ENCODE data around the gene PDCD1LG2.
"Not testable (repeated sequence)": the region's sequence is repeated elsewhere in the genome, so short reads cannot be mapped to it uniquely, and the experiment has no call there.

PDCD1LG2 gene

GRCh38 chr9:5569891-5570290, 59.6 kb downstream of the PDCD1LG2 start:
- DNase-seq, result no peak

- no peak for DNase-seq
Observed at GRCh38 chr9:5571629-5572232, 61.4 kb downstream of the PDCD1LG2 start.

GRCh38 chr9:5574097-5574496, 63.8 kb downstream of the PDCD1LG2 start:
- no peak for DNase-seq

GRCh38 chr9:5575000-5575399, 64.7 kb downstream of the PDCD1LG2 start:
- no peak for DNase-seq

- no peak for DNase-seq
Observed at GRCh38 chr9:5577225-5577624, 66.9 kb downstream of the PDCD1LG2 start.

- no peak for DNase-seq
Observed at GRCh38 chr9:5578018-5578697, 67.8 kb downstream of the PDCD1LG2 start.

GRCh38 chr9:5578698-5579085, 68.4 kb downstream of the PDCD1LG2 start:
- no peak for DNase-seq

- DNase-seq, result no peak
Observed at GRCh38 chr9:5579881-5580280, 69.5 kb downstream of the PDCD1LG2 start.

GRCh38 chr9:5580650-5581049, 70.3 kb downstream of the PDCD1LG2 start:
- no peak for DNase-seq

- DNase-seq, result not testable (repeated sequence)
Observed at GRCh38 chr9:5581706-5582105, 71.4 kb downstream of the PDCD1LG2 start.

- no peak for DNase-seq
Observed at GRCh38 chr9:5582835-5583195, 72.5 kb downstream of the PDCD1LG2 start.

- DNase-seq, result no peak
Observed at GRCh38 chr9:5586391-5586802, 76.1 kb downstream of the PDCD1LG2 start.

GRCh38 chr9:5587024-5587423, 76.7 kb downstream of the PDCD1LG2 start:
- no peak for DNase-seq

- no peak for DNase-seq
Observed at GRCh38 chr9:5592231-5592630, 81.9 kb downstream of the PDCD1LG2 start.

GRCh38 chr9:5592904-5593303, 82.6 kb downstream of the PDCD1LG2 start:
- DNase-seq, result no peak

GRCh38 chr9:5593904-5594303, 83.6 kb downstream of the PDCD1LG2 start:
- no peak for DNase-seq

GRCh38 chr9:5596173-5596572, 85.8 kb downstream of the PDCD1LG2 start:
- DNase-seq, result no peak

GRCh38 chr9:5608298-5609225, 98.2 kb downstream of the PDCD1LG2 start:
- DNase-seq, result no peak

GRCh38 chr9:5609226-5609596, 98.9 kb downstream of the PDCD1LG2 start:
- DNase-seq, result no peak

GRCh38 chr9:5610491-5610890, 100.2 kb downstream of the PDCD1LG2 start:
- DNase-seq, result no peak

- DNase-seq, result no peak
Observed at GRCh38 chr9:5611321-5612184, 101.2 kb downstream of the PDCD1LG2 start.

GRCh38 chr9:5612185-5612530, 101.8 kb downstream of the PDCD1LG2 start:
- DNase-seq, result no peak

GRCh38 chr9:5614192-5614591, 103.9 kb downstream of the PDCD1LG2 start:
- DNase-seq, result no peak

Measured in NCI-H1436 treated with DMSO at 0.1 percent for 48 hours (cell line).